GM19239 (cell line): ENCODE data around the gene ETV7.
A peak's percentile ranks its signal among the peaks of the same experiment; 100 is the strongest.
"Not testable (repeated sequence)": the region's sequence is repeated elsewhere in the genome, so short reads cannot be mapped to it uniquely, and the experiment has no call there.

ENCODE experiments used
- DNase-seq: peaks from one replicate; pipeline ENCODE4 v3.0.0; 2011; ENCODE audit warnings: low spot score; ENCODE audit not compliant: insufficient read length
- FAIRE-seq: peaks from 2 replicates; lab custom pipeline; 2011; peaks lifted over from hg19 to GRCh38; lab: Jason Lieb, UNC

The ETV7 gene

DNA sequence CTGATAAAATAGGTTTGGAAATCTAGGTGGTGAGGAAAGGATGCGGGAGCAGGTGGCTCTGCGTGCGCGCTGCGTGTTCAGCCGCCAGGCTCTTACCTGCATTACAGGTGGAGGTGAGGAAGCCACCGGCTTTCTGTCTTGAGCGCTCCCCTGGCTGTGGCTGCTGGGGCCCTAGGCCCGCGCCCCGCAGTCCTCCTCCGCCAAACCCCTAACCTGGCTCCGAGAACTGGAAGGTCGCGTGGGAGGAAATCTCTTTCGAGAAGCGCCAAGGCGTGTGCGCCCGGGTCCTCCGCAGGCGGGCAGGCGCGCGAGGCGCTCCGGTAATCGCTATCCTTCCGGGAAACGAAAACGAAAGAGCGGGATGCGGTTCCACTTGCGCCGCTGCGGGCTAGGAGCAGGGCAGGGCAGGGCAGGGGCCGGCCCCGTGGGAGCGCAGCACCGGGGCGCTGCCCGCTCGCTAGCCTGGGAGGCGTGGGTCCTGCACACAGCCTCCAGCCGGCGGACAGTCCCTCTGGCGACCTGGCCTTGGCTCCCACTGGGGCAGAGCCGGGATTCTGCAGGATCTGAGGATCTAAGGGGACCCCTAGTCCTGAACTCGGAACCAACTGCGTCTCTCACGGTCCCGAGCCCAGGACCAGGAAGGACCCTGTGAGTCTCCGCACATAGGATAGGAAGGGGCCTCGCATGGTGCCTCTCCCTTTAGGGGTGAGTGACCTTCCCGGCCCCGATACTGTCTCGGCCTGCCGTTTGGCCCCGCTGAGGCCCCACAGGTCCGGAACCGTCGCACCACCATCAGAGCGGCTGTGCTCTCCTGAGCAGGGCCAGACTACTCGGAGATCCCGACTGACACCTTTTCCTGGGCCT is at the start of gene ETV7:
TSS of gene ETV7 (minus strand) at position 230 of the 864 bp plus-strand sequence. CDS start at position 102, 128 bp downstream.
- FAIRE-seq (no peak), DNase-seq (no peak)

DNA sequence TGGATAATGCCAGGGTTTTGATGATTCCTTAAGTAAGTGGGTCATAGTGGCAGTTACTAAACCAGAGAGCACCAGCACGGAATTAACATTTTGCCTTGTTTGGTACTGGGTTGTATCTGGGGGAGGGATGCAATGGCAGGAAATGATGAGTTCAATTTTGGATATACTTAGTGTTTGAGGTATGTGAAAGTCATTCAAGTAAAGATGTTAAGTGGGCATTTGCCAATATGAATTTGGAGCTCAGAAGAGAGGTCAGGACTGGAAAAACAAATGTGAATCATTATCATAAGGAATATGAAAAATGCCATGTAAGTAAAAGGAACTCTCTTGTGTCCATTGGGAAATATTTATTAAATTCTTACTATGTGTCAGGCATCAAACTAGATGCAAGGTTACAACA is 49.0 kb upstream of the ETV7 start:
- no peak for FAIRE-seq
- DNase-seq, result no peak

DNA sequence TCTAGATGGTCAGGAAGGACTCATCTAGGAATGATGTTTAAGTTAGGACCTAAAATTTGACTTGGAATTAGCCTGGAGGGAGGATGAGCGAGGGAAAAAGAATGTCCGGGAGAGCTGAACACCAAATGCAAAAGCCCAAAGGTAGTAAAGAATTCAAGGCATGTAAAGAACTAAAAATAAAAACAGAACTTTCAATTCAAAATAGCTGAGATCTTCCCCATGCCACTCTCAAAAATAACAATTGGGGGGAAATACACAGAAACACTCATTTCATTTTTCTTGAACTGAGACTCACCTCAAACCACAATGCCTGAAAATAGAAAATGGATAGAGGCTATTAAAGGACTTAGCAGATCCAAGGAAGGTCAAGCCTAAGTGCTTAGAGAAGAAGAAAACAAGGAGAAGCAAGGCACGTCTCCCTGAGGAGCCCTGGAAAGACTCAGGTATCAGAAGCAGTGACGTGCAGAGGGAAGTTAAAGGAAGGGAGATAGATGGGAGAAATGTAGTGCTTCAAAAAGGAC is 44.7 kb upstream of the ETV7 start:
- no peak for FAIRE-seq
- no peak for DNase-seq

DNA sequence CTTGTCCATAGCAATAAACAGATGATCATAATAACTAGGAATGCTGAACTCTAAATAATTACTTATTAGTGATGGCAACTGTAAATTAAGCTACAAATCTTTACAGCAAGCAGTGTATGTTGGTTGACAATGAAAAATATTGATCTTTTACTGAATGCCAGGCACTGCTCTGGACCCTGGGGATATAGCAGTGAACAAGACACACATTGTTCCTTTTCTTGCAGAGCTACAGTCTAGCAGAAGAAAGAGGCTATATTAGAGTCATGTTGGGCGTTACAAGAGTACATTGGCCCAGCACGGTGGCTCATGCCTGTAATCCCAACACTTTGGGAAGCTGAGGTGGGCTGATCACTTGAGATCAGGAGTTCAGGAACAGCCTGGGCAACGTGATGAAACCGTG is 43.7 kb upstream of the ETV7 start:
- FAIRE-seq (no peak), DNase-seq (no peak)

DNA sequence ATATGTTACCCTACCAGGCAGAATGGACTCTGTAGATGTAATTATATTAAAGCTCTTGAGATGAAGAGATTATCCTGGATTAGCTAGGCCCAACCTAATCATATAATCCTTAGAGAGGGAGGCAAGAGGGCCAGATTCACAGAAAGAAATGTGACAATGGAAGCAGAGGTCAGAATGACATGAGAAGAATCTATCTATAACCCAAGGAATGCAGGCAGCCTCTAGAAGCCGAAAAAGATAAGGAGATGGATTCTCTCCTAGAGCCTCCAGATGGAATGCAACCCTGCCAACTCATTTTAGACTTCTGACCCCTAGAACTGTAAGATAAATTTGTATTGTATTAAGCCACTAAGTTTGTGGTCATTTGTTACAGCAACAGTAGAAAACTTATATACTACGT is 42.9 kb upstream of the ETV7 start:
- FAIRE-seq (no peak), DNase-seq (no peak)

DNA sequence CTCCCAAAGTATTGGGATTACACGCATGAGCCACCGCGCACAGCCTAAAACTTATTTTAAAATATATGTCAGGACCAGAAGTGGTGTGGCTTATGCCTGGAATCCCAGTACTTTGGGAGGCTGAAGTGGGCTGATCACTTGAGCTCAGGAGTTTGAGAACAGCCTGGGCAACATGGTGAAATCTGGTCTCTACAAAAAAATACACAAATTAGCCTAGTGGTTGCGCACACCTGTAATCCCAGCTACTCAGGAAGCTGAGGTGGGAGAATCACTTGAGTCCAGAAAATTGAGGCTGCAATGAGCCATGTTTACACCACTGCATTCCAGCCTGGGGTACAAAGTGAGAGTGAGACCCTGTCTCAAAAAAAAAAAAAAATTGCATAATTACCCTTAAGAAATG is 41.4 kb upstream of the ETV7 start:
- DNase-seq, result no peak
- peak; percentile 79 for FAIRE-seq

DNA sequence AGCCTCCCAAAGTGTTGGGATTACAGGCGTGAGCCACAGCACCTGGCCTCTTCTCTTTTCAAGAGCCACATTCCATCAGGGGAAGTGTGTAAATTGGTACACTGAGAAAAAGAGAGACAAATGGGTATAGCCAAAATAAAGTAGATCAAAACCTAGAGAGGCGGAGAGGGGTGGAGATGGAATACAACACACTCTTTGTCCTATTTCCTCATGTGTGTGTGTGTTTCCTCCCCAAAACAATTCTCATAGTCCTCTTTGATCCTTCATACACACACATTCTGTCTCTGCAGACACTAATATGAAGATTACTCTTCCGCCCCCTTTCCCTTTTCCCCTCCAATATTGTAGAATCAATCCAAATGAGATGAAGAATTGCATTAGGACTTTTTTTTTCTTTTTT is 39.2 kb upstream of the ETV7 start:
- DNase-seq, result no peak
- no peak for FAIRE-seq

DNA sequence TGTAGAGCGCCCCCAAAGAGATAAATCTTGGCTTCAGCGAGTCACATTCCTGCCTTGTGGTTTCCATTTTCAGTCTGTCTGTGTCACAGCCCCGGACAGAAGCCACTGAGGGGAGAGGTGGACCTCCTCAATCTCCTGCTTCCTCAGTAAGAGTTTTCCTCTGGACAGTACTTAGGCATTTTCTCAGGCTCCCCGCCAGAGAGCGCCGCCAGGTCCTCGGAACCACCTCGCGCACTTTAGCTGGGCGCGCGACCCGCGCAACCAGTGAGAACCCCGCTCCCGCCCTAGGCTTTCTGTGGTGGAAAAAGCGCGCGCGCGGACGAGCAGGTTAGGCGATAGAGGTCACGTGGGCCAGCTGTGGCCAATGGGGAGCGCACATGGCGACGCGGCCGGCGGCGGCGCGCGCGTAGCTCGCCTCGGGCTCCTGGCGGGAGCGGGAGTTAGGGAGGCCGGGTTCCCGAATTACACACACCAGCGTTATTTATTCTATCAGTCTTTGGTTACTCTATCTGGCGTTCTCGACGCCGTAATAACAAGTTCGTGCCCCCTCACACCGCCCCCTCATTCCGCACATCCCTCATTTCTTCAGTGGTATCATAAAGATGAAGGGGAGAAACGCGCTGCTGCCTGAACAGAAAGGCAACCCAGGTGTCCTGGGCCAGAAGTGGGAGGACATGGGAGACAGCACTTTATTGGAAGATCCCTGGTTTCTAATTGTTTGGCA is 35.8 kb upstream of the ETV7 start:
- peak; percentile 96 for FAIRE-seq

DNA sequence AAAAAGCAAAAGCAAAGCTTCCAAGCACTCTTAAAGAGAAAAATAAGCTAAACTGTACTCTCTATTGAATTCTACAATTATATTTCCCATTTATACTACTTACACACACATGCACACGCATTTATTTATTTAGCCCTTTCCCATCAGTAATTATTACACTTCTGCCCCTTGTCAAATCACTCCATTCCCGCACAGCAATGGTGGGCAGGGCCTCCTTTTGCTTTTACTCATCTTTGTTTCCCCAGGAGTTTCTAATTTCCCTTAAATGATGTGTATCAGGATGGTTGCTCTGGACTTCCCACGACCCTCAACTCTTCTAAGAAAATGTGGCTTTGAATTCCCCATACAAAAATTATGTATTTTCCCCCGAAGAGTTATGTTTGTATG is 35.2 kb upstream of the ETV7 start:
- FAIRE-seq (no peak), DNase-seq (no peak)

More for the DNA sequence above, 35.8 kb upstream of the ETV7 start:
- DNase-seq, result peak; percentile 90

DNA sequence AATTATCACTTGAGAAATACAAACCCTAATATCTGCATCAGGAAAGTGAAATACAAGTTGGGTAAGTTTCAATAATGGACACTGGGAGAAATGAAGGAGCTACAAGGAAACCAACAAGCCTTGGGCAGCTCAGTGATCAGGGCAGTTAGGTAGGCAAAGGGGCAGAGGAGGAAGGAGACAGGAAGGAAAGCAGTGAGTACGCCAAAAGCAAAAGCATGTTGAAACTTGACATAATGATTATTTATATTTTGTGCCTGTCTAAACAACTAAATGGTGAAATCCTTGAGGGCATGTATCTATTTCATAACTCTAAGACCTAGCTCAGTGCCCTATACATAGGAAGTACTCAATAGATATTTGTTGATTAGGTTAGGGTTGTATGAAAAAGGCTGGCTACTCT is 31.8 kb upstream of the ETV7 start:
- no peak for DNase-seq

DNA sequence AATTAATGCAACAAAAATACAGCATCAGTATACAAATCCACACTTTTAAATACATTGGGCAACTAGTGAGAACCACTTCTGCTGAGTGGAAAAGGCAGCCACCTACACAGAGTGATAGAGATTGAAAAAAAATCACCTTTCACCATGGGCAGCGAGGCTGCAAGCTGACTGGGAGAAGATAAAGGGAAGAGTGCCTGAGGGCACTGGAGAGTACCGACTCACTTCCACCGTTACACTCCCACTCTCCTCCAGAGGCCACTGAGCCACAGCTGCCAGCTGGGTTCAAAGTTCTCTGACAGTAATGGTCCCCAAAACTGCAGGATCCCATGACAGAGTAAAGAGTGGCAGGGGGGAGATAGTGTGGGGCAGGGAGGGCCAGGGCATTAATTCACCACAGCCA is 31.1 kb upstream of the ETV7 start:
- FAIRE-seq (no peak), DNase-seq (no peak)

More for the DNA sequence above, 31.8 kb upstream of the ETV7 start:
- no peak for FAIRE-seq

DNA sequence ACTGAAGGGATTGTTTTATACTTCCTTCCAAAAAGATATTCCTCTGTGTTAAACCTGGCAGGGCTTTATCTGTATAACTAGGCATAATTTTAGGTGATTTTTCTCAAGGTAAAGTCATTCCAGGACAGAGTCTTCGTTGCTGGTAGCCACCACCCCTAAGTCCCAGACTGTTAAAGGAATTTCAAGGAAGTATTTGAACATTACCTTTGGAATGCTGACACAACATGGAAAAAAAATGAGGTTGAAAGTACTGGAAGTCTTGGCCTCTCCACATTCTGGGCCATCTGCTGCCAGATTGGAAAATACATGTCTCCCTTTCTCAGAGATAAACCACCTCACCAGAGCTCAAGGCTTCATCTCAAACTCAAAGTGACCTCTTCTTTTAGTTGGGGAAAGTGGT is 27.0 kb upstream of the ETV7 start:
- DNase-seq (no peak), FAIRE-seq (no peak)

DNA sequence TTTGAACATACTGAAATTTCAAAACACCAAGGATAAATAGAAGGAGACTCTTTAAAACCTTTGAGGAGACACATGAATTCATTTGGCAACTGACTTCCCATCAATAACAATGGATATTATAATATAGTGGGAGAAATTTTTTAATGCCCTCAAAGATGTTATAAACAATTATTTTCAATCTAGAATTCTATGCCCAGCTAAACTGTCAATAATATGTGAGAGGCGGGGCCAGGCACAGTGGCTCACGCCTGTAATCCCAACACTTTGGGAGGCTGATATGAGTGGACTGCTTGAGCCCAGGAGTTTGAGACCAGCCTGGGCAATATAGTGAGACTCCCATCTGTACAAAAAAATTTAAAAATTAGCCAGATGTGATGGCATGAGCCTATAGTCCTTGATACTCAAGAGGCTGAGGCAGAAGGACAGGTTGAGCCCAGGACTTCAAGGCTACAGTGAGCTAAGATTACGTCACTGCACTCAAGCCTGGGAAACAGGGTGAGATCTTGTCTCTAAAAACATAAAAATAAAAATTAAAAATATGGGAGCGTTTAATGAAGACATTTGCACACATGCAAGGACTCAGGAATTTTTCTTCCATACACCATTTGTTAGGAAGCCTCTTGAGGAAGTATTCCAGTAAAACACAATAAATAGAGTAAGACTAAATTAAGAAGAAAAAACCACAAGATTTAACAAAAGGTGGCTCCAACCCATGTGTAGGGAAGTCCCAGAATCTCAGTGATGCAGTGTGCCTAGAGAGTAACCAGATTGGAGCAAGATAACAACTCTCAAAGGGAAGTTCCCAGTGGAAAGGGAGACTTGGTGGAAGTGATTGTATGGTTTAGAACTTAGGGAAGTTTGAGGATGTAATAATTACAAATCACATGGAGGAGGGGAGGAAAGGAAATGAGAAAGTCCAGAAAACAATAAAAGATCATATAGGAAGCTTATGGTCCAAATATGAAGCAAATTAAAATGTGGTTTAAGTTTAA is 26.3 kb upstream of the ETV7 start:
- DNase-seq, result no peak
- FAIRE-seq, result no peak

DNA sequence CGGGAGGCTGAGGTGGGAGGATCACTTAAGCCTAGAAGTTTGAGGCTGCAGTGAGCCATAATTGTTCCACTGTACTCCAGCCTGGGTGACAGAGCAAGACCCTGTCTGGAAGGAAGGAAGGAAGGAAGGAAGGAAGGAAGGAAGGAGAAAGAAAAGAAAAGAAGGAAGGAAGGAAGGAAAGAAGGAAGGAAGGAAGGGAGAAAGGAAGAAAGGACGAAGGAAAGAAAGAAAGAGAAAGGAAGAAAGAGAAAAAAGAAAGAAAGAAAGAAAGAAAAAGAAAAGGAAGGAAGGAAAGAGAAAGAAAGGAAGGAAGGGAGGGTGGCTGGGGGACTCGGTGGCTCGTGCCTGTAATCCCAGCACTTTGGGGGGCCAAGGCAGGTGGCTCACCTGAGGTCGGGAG is 22.2 kb upstream of the ETV7 start:
- FAIRE-seq, DNase-seq: not testable (repeated sequence)

DNA sequence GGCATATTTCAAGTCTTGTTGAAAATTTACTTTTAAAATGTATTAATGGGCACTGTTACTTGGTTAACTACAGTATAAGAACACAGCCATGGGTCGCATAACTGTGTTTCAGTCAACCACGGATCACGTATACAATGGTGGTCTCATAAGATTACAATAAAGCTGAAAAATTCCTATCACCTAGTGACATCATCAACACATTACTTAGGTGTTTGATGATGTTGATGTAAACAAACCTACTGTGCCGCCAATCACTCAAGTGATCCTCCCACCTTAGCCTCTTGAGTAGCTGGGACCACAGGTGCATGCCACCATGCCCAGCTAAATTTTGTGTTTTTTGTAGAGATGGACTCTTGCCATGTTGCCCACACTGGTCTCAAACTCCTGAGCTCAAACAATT is 16.7 kb upstream of the ETV7 start:
- DNase-seq (no peak), FAIRE-seq (no peak)

DNA sequence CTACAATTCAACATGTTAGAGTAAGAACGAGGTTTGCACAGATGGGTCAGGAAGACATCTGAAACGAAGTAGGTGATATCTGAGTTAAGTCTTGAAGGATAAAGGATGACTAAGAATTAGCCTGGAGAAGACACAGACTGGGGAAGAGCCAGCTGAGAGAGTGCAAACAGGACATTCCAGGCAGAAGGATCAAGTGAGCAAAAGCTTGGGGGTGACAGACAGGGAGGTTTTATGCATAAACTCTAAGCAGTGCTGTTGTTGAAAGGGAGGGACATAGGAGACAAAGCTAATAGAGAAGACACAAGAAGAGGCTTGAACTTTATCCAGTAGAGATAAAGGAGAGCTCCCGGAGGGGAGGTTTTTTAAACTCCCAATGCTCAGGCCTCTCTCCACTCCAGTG is 15.0 kb upstream of the ETV7 start:
- FAIRE-seq (no peak), DNase-seq (no peak)

DNA sequence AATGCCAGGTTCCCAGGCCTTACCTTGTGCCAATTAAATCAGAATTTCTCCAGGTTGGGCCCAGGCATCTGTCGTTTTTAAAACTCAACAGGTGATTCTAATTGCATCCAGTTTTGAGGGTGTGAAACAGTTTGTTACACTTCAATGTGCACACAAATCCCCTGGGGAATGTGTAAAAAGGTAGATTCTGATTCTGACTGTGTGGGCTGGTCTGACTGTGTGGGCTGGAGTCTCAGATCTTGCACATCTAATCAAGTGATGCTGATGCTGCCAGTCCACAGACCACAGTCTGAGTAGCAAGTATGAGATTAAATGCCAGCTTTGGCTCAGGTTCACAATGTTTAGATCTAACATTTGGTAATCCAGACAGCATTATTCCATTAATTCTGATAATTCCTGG is 12.5 kb upstream of the ETV7 start:
- no peak for FAIRE-seq
- no peak for DNase-seq

DNA sequence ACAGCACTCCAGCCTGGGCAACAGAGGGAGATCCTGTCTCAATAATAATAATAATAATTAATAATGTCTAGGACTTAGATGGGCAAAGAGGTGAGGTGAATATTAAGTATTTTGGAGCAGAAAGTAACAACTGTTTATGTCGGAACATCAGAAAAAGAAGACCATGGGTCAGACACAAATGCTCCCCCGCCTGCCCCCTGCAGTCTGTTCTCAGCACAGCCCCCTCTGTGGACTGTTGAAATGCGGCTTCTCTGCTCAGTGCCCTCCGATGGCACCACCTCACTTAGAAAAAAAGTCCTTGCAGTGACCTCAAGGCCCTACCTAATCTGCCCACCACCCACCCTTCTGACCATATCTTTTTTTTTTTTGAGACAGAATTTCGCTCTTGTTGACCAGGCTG is 5.2 kb upstream of the ETV7 start:
- no peak for FAIRE-seq

DNA sequence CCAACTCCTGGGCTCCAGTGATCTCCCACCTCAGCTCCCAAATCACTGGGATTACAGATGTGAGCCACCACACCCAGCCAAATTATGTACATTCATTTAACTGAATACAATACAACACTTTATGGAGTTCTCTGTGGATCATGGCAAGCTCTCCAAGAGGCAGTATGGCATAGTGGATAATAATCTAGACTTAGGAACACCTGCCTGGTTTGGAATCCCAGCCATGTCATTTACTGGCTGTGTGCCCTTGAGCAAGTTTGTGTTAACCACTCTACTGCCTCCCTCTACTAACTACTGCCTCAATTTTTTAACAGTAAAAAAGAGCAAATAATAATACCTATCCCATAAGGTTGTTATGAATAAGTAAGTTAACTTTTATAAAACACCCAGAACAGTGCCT is 1.9 kb upstream of the ETV7 start:
- DNase-seq, result no peak
- FAIRE-seq, result no peak

More for the DNA sequence above, 5.2 kb upstream of the ETV7 start:
- DNase-seq, result no peak
